Measurements from ENCODE around the gene PSMB4. TPM values are rescaled to one million over a fixed set of nuclear protein-coding genes. Genes with fewer than 3 reads are reported as not detected.
"Not testable (repeated sequence)": the region's sequence is repeated elsewhere in the genome, so short reads cannot be mapped to it uniquely, and the experiment has no call there.

PSMB4 gene
- total RNA-seq, 2 experiments from 2014 or later = 350 to 353 TPM

GRCh38 chr1:151386002-151386401 lies 13.4 kb upstream of the PSMB4 start:
- H3K27ac Mint-ChIP-seq = no peak overlapping the region
- DNase-seq (no peak), ATAC-seq (no peak)
- H3K27me3 Mint-ChIP-seq = no peaks in the 10 kb centered on the region
- POLR2A ChIA-PET = interaction anchor here (0.6 kb wide), 1 partner anchor 131 kb away, joined by 3 read pairs; the partner anchor contains the start of gene PSMD4
- H3K36me3 Mint-ChIP-seq (ENCODE audit: low read depth) = no peaks in the 10 kb centered on the region
- no peaks in the 10 kb centered on the region for H3K9me3 Mint-ChIP-seq
- no peaks in the 10 kb centered on the region for H3K4me1 Mint-ChIP-seq (ENCODE audit: low read depth)
- no peak overlapping the region for H3K4me3 Mint-ChIP-seq
- intact Hi-C loops (cut with micrococcal nuclease) = no loop called here
- CTCF ChIA-PET = interaction anchor here (1.1 kb wide), 2 partner anchors 46 to 124 kb away, joined by 3 to 5 read pairs; no protein-coding TSS in a partner anchor
- TF ChIP-seq, protein P1, sequence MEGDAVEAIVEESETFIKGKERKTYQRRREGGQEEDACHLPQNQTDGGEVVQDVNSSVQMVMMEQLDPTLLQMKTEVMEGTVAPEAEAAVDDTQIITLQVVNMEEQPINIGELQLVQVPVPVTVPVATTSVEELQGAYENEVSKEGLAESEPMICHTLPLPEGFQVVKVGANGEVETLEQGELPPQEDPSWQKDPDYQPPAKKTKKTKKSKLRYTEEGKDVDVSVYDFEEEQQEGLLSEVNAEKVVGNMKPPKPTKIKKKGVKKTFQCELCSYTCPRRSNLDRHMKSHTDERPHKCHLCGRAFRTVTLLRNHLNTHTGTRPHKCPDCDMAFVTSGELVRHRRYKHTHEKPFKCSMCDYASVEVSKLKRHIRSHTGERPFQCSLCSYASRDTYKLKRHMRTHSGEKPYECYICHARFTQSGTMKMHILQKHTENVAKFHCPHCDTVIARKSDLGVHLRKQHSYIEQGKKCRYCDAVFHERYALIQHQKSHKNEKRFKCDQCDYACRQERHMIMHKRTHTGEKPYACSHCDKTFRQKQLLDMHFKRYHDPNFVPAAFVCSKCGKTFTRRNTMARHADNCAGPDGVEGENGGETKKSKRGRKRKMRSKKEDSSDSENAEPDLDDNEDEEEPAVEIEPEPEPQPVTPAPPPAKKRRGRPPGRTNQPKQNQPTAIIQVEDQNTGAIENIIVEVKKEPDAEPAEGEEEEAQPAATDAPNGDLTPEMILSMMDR (IDR thresholded peaks at IDR 0.05) = no peak

GRCh38 chr1:151390221-151391078 lies 8.9 kb upstream of the PSMB4 start:
- CTCF ChIA-PET; DNase-seq; H3K4me1 Mint-ChIP-seq (ENCODE audit: low read depth); ATAC-seq; H3K27ac Mint-ChIP-seq; H3K4me3 Mint-ChIP-seq; H3K36me3 Mint-ChIP-seq (ENCODE audit: low read depth); intact Hi-C loops (cut with micrococcal nuclease); POLR2A ChIA-PET; H3K9me3 Mint-ChIP-seq; H3K27me3 Mint-ChIP-seq: not testable (repeated sequence)

DNA sequence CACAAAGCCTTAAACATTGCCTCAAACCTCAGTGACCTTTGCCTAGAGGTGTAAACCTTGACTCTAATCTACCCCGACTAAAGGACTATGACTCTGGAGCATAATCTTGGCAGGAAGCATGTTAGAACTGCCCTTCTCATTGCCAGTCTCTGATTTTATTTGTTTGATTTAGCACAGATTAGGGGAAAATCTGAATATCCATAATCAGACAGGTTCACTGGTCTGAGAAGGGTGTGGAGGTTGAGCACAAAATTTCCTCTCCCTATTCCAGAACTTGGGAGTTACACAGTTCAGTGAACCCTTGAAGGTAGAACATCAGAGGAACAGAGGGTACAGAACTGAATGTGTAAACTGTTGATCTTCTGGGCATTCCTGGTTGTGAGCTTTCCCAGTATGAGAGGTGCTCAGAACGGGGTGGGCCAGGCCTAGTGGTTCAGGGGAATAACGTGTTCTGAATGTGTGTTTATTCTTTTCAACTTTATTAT lies 8.3 kb upstream of the PSMB4 start:
- no peaks in the 10 kb centered on the region for H3K36me3 Mint-ChIP-seq (ENCODE audit: low read depth)
- DNase-seq = no peak
- H3K27me3 Mint-ChIP-seq = peaks cover 1% of the 10 kb centered on the region
- ATAC-seq = no peak
- intact Hi-C loops (cut with micrococcal nuclease) = no loop called here
- POLR2A ChIA-PET = no interaction called here
- H3K4me1 Mint-ChIP-seq (ENCODE audit: low read depth) = no peaks in the 10 kb centered on the region
- CTCF ChIA-PET = no interaction called here
- H3K9me3 Mint-ChIP-seq = no peaks in the 10 kb centered on the region
- TF ChIP-seq, protein P1 (IDR thresholded peaks at IDR 0.05) = no peak
- H3K4me3 Mint-ChIP-seq = no peak overlapping the region
- no peak overlapping the region for H3K27ac Mint-ChIP-seq

GRCh38 chr1:151393583-151393982 lies 5.8 kb upstream of the PSMB4 start:
- DNase-seq (no peak), ATAC-seq (no peak)
- intact Hi-C loops (cut with micrococcal nuclease) = no loop called here

GRCh38 chr1:151396265-151396664 lies 3.1 kb upstream of the PSMB4 start:
- DNase-seq = not testable (repeated sequence)
- ChIA-PET CTCF (interaction anchor here (0.6 to 1.8 kb wide), 3 partner anchors 9 to 56 kb away, joined by 3 to 7 read pairs (median 6); no protein-coding TSS in a partner anchor), POLR2A (interaction anchor here (0.6 to 1.3 kb wide), 3 partner anchors 22 to 51 kb away, joined by 3 read pairs; no protein-coding TSS in a partner anchor)

More at GRCh38 chr1:151393583-151393982, 5.8 kb upstream of the PSMB4 start:
- no peak overlapping the region for H3K27ac Mint-ChIP-seq
- ChIA-PET CTCF (no interaction called here), POLR2A (interaction anchor here (0.7 kb wide), 1 partner anchor 26 kb away, joined by 4 read pairs; no protein-coding TSS in a partner anchor)
- no peak overlapping the region for H3K4me3 Mint-ChIP-seq
- peaks cover 1% of the 10 kb centered on the region for H3K27me3 Mint-ChIP-seq
- peaks cover 1% of the 10 kb centered on the region for H3K4me1 Mint-ChIP-seq (ENCODE audit: low read depth)
- H3K36me3 Mint-ChIP-seq (ENCODE audit: low read depth) = no peaks in the 10 kb centered on the region
- no peaks in the 10 kb centered on the region for H3K9me3 Mint-ChIP-seq
- TF ChIP-seq, protein P1 (IDR thresholded peaks at IDR 0.05) = no peak

More at GRCh38 chr1:151396265-151396664, 3.1 kb upstream of the PSMB4 start:
- H3K4me3 Mint-ChIP-seq; intact Hi-C loops (cut with micrococcal nuclease); H3K9me3 Mint-ChIP-seq; H3K27ac Mint-ChIP-seq; ATAC-seq; H3K27me3 Mint-ChIP-seq: not testable (repeated sequence)
- peaks cover 14% of the 10 kb centered on the region for H3K36me3 Mint-ChIP-seq (ENCODE audit: low read depth)
- H3K4me1 Mint-ChIP-seq (ENCODE audit: low read depth) = peaks cover 13% of the 10 kb centered on the region

Data from activated CD8-positive, alpha-beta T cell treated with anti-CD3 and anti-CD28 coated beads for 36 hours (primary cell).